Measurements from ENCODE around the gene IRAK1.

Gene IRAK1

DNA sequence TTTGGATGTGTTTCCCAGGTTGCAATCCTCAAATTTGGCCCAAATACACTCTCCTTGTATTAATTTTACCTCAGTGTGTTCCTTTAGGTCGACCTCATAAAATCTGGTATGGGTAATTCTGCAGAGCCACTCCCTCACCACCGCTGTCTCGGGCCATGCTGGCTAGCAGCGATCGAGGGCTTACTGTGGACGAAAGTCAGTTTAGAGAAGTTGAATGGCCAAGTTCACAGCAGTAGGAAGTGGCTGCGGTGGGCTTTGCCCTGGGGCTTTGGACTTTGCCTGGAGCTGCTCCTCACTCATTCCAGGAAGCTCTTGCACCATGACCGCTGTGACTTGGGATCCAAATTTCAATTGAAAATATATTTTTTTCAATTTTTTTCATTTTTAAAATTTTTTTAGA is 27.5 kb downstream of the IRAK1 start:
- Histone ChIP-seq H3K36me3 (ENCODE audit: insufficient read depth, insufficient read length, low read length) (no peaks in the 10 kb centered on the region), H3K4me3 (ENCODE audit: insufficient read length, low read depth) (no peak overlapping the region), H3K4me1 (ENCODE audit: insufficient read depth, insufficient read length) (no peaks in the 10 kb centered on the region), H3K9ac (ENCODE audit: insufficient read length, low read depth) (no peak overlapping the region), H3K9me3 (ENCODE audit: insufficient read depth, low read length) (no peaks in the 10 kb centered on the region), H3K27me3 (ENCODE audit: insufficient read depth, insufficient read length) (no peaks in the 10 kb centered on the region)
- DNase-seq (ENCODE audit: low read depth, low spot score) = no peak
- no peak for TF ChIP-seq YY1 (IDR thresholded peaks at IDR 0.05; ENCODE audit: insufficient read depth, insufficient read length)
- TF ChIP-seq SUZ12 (IDR thresholded peaks at IDR 0.05; ENCODE audit: extremely low read depth, insufficient read depth, insufficient read length) = no peak
- TF ChIP-seq ZNF274 (IDR thresholded peaks at IDR 0.05; ENCODE audit: low read depth, low read length) = no peak

DNA sequence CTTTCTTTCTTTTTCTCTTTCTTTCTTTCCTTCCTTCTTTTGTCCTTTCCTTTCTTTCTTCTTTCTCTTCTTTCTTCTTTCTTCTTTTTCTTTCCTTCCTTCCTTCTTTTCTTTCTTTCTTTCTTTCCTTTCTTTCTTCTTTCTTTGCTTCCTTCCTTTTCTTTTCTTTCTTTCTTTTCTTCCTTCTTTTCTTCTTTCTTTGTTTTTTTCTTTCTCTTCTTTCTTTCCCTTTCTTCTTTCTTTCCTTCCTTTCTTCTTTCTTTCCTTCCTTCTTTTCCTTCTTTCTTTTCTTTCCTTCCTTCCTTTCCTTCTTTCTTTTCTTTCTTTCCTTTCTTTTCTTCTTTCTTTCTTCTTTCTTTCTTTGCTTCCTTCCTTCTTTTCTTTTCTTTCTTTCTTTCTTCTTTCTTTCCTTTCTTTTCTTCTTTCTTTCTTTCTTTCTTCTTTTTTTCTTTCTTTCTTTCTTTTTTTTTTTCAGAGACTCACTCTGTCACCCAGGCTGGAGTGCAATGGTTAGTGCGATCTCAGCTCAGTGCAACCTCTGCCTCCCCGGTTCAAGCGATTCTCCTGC is 28.6 kb downstream of the IRAK1 start:
- Histone ChIP-seq H3K4me3 (ENCODE audit: insufficient read length, low read depth) (no peak overlapping the region), H3K9ac (ENCODE audit: insufficient read length, low read depth) (no peak overlapping the region), H3K4me1 (ENCODE audit: insufficient read depth, insufficient read length) (no peaks in the 10 kb centered on the region), H3K9me3 (ENCODE audit: insufficient read depth, low read length) (no peaks in the 10 kb centered on the region), H3K36me3 (ENCODE audit: insufficient read depth, insufficient read length, low read length) (no peaks in the 10 kb centered on the region), H3K27me3 (ENCODE audit: insufficient read depth, insufficient read length) (no peaks in the 10 kb centered on the region)
- no peak for DNase-seq (ENCODE audit: low read depth, low spot score)
- no peak for TF ChIP-seq SUZ12 (IDR thresholded peaks at IDR 0.05; ENCODE audit: extremely low read depth, insufficient read depth, insufficient read length)
- no peak for TF ChIP-seq YY1 (IDR thresholded peaks at IDR 0.05; ENCODE audit: insufficient read depth, insufficient read length)
- TF ChIP-seq ZNF274 (IDR thresholded peaks at IDR 0.05; ENCODE audit: low read depth, low read length) = no peak

DNA sequence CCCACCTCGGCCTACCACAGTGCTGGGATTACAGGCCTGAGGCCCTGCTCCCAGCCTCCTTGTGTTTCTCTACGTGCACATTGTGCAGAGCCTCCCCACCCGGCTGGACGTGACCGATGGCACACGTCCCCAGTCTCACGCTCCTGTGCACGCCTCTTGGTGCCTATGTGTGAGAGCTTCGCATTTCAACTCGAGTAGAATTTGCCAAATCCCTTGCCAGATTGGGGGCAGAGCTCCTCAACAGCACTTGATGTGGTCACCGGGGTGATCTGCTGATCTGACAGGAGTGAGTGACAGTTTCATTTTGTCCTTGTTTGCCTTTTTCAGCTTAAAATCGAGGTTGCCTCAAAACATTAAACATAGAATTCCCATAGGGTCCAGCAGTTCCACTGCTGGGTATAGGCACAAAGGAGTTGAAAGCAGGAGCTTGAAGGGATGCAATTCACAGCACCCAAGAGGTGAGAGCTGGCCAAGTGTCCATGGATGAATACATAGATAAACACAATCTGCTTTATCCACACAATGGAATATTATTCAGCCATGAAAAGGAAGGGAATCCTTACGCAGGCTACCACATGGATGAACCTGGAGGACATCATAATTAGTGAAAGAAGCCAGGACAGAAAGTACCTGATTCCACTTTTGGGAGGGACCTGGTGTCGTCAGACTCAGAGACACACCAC is 29.6 kb downstream of the IRAK1 start:
- no peaks in the 10 kb centered on the region for H3K9me3 ChIP-seq (ENCODE audit: insufficient read depth, low read length)
- no peak overlapping the region for H3K9ac ChIP-seq (ENCODE audit: insufficient read length, low read depth)
- no peak for DNase-seq (ENCODE audit: low read depth, low spot score)
- no peak overlapping the region for H3K4me3 ChIP-seq (ENCODE audit: insufficient read length, low read depth)
- H3K4me1 ChIP-seq (ENCODE audit: insufficient read depth, insufficient read length) = no peaks in the 10 kb centered on the region
- no peak for TF ChIP-seq SUZ12 (IDR thresholded peaks at IDR 0.05; ENCODE audit: extremely low read depth, insufficient read depth, insufficient read length)
- TF ChIP-seq YY1 (IDR thresholded peaks at IDR 0.05; ENCODE audit: insufficient read depth, insufficient read length) = no peak
- TF ChIP-seq ZNF274 (IDR thresholded peaks at IDR 0.05; ENCODE audit: low read depth, low read length) = no peak
- no peaks in the 10 kb centered on the region for H3K36me3 ChIP-seq (ENCODE audit: insufficient read depth, insufficient read length, low read length)
- H3K27me3 ChIP-seq (ENCODE audit: insufficient read depth, insufficient read length) = no peaks in the 10 kb centered on the region

DNA sequence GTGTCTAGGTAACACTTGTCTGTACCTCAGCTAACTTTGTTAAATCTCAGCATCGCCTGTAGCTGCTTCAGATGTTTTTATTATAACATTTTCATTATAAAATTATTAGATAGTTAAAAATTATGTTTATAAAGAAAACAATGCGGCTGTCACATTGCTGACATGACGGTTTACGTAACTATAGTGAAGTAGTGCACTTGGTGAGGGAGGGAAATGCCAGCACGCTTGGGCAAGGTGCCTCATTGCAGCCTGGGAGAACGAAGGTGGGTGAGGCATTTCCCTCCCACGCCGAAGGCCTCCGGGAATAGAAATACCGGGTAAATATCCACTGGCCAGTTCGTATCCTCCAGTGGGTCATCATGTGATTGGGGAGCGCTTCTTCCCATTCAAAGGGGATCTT is 31.2 kb downstream of the IRAK1 start:
- no peak for TF ChIP-seq YY1 (IDR thresholded peaks at IDR 0.05; ENCODE audit: insufficient read depth, insufficient read length)
- TF ChIP-seq ZNF274 (IDR thresholded peaks at IDR 0.05; ENCODE audit: low read depth, low read length) = no peak
- TF ChIP-seq SUZ12 (IDR thresholded peaks at IDR 0.05; ENCODE audit: extremely low read depth, insufficient read depth, insufficient read length) = no peak
- Histone ChIP-seq H3K36me3 (ENCODE audit: insufficient read depth, insufficient read length, low read length) (no peaks in the 10 kb centered on the region), H3K4me1 (ENCODE audit: insufficient read depth, insufficient read length) (no peaks in the 10 kb centered on the region), H3K27me3 (ENCODE audit: insufficient read depth, insufficient read length) (no peaks in the 10 kb centered on the region), H3K9ac (ENCODE audit: insufficient read length, low read depth) (no peak overlapping the region), H3K4me3 (ENCODE audit: insufficient read length, low read depth) (no peak overlapping the region), H3K9me3 (ENCODE audit: insufficient read depth, low read length) (no peaks in the 10 kb centered on the region)
- no peak for DNase-seq (ENCODE audit: low read depth, low spot score)

DNA sequence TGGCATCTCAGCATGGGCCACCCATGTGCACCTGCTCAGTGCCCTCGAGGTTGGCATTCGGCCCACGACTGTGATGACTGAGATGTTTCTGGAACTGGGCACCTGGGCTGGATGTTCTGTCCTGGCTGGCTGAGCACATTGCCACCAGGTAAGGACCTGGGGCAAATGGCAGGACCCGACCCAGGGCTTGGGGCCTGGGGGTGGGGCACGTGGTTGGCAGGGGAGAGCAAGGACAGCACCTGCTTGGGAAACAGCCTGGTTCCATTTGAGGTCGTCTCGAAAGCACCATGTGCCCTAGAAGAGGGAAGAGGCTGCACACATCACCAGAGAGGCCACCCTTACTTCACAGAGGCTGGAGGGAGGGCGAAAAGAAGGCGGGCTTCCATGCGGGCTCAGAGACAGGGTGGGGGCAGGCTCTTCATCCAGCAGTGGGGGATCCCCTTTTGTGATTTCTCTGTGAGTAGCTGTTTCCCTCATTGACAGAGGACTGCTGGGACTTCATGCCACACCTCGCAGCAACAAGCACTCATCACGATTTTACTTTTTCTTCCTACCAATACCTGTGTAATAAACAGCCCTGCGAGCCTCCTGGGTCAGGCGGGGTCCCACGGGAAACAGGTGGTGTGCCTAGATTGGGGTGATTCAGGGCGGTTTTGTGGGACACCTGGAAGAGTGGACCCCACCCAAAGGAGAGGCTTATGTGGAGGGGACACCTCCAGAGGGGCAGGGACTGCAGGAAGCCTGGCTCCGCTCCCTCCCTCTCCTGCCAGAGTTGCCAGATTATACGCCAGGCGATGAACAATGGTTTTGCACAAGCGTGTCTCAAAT is 35.1 kb downstream of the IRAK1 start:
- no peaks in the 10 kb centered on the region for H3K27me3 ChIP-seq (ENCODE audit: insufficient read depth, insufficient read length)
- DNase-seq (ENCODE audit: low read depth, low spot score) = no peak
- no peaks in the 10 kb centered on the region for H3K9me3 ChIP-seq (ENCODE audit: insufficient read depth, low read length)
- H3K4me1 ChIP-seq (ENCODE audit: insufficient read depth, insufficient read length) = no peaks in the 10 kb centered on the region
- TF ChIP-seq YY1 (IDR thresholded peaks at IDR 0.05; ENCODE audit: insufficient read depth, insufficient read length) (no peak), SUZ12 (IDR thresholded peaks at IDR 0.05; ENCODE audit: extremely low read depth, insufficient read depth, insufficient read length) (no peak)
- no peak overlapping the region for H3K9ac ChIP-seq (ENCODE audit: insufficient read length, low read depth)
- no peaks in the 10 kb centered on the region for H3K36me3 ChIP-seq (ENCODE audit: insufficient read depth, insufficient read length, low read length)
- H3K4me3 ChIP-seq (ENCODE audit: insufficient read length, low read depth) = no peak overlapping the region

DNA sequence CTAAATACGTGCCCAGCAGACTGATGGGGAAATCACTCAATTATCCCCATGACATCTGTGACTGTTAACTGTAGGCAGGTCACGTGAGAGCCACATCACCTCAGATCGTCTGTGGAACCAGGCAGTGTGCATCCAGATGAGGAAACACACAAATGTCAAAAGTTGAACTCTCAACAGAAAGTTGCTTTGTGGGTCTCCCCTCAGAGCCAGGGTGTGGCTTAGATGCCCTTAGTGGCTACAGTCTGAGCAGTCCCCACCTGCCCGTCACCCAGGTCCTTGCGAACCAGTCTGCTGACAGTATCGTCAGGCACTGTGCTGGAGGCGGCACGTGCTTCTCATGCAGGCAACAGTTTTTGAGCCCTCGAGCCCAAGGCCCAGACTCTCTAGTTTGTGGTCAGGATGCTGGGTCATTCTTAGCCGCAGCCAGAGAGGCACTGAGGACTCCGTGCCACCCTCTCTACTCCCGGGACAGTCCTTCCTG is 36.3 kb downstream of the IRAK1 start:
- Histone ChIP-seq H3K9me3 (ENCODE audit: insufficient read depth, low read length) (no peaks in the 10 kb centered on the region), H3K36me3 (ENCODE audit: insufficient read depth, insufficient read length, low read length) (no peaks in the 10 kb centered on the region), H3K4me3 (ENCODE audit: insufficient read length, low read depth) (no peak overlapping the region), H3K4me1 (ENCODE audit: insufficient read depth, insufficient read length) (no peaks in the 10 kb centered on the region), H3K27me3 (ENCODE audit: insufficient read depth, insufficient read length) (no peaks in the 10 kb centered on the region), H3K9ac (ENCODE audit: insufficient read length, low read depth) (no peak overlapping the region)
- TF ChIP-seq ZNF274 (IDR thresholded peaks at IDR 0.05; ENCODE audit: low read depth, low read length) (no peak), SUZ12 (IDR thresholded peaks at IDR 0.05; ENCODE audit: extremely low read depth, insufficient read depth, insufficient read length) (no peak), YY1 (IDR thresholded peaks at IDR 0.05; ENCODE audit: insufficient read depth, insufficient read length) (no peak)
- DNase-seq (ENCODE audit: low read depth, low spot score) = no peak
